Mammary epithelial cell (primary cell): ENCODE results near the gene PKP3.

ENCODE experiments used
- EZH2 ChIP-seq: IDR thresholded peaks from 2 replicates; pipeline ENCODE4 v1.6.1; 2012; ENCODE audit warnings: low read length, inconsistent platforms, borderline replicate concordance
- TF ChIP-seq, protein P1 (sequence below), 2 donors: IDR thresholded peaks in 1 of 2; conservative IDR thresholded peaks in 1 of 2; 2 replicates each; pipeline ENCODE4 v1.5.1; 2011 to 2012; ENCODE audit warnings: inconsistent platforms in 2 of 2, low read length in 2 of 2, mild to moderate bottlenecking in 2 of 2, control low read depth in 1 of 2, low read depth in 1 of 2; ENCODE audit not compliant: insufficient read depth in 1 of 2; ENCODE audit errors: extremely low read depth in 1 of 2

DNA sequence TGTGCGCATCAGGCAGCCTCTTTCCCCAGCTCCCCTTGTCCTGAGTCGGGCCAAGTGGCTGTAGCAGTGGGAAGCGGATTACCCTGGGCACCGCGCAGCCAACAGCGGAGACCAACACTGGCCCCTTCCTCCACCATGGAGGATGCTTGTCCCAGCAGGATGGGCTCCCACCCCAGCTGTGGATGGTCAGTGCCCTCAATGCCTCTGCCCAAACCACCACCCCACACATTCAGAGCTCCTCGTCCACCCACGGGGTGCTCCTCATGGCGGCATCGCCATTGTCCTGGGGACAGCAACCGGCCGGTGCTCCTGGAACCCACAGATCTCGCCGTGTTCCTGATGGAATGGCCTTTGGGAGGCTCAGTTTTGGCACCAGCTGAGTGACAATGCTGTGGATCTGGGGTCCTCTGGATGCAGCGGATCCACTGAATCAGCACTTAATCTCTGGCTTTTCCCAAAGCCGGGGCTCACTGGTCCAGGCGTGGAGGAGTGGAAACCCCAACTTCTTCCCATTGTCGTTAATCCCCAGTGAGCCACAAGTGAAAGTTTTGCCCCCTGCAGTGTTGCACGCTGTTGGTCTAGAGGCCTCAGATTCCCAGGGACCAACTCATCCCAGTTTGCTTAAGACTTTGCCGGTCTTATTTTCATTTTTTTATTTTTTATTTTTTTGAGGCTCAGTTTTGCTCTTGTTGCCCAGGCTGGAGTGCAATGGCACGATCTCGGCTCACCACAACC is 28.9 kb upstream of the PKP3 start:
- TF ChIP-seq, protein P1, sequence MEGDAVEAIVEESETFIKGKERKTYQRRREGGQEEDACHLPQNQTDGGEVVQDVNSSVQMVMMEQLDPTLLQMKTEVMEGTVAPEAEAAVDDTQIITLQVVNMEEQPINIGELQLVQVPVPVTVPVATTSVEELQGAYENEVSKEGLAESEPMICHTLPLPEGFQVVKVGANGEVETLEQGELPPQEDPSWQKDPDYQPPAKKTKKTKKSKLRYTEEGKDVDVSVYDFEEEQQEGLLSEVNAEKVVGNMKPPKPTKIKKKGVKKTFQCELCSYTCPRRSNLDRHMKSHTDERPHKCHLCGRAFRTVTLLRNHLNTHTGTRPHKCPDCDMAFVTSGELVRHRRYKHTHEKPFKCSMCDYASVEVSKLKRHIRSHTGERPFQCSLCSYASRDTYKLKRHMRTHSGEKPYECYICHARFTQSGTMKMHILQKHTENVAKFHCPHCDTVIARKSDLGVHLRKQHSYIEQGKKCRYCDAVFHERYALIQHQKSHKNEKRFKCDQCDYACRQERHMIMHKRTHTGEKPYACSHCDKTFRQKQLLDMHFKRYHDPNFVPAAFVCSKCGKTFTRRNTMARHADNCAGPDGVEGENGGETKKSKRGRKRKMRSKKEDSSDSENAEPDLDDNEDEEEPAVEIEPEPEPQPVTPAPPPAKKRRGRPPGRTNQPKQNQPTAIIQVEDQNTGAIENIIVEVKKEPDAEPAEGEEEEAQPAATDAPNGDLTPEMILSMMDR (conservative IDR thresholded peaks at IDR 0.05 in 1 of 2, IDR thresholded peaks at IDR 0.05 in 1 of 2; ENCODE audit: extremely low read depth in 1 of 2, insufficient read depth in 1 of 2, low read depth in 1 of 2, low read length in 2 of 2), result no peak
- TF ChIP-seq EZH2, result no peak
